GM18951 (cell line): ENCODE results near the gene FGF22.

Experiments used
- POLR2A ChIP-seq: IDR thresholded peaks from 4 replicates; pipeline ENCODE4 v1.6.1; 2011; ENCODE audit warnings: mild to moderate bottlenecking; ENCODE audit not compliant: insufficient read length, insufficient read depth; ENCODE audit errors: extremely low read depth
- in situ Hi-C: fragments of 300-500 bp; cut with MboI; formaldehyde crosslinking; loops from one replicate; pipeline ENCODE4 v1.12.0; 2022; ENCODE audit warnings: low sequenced_read_pairs, mixed read lengths, inconsistent platforms; ENCODE audit not compliant: unreplicated experiment

Gene FGF22

DNA sequence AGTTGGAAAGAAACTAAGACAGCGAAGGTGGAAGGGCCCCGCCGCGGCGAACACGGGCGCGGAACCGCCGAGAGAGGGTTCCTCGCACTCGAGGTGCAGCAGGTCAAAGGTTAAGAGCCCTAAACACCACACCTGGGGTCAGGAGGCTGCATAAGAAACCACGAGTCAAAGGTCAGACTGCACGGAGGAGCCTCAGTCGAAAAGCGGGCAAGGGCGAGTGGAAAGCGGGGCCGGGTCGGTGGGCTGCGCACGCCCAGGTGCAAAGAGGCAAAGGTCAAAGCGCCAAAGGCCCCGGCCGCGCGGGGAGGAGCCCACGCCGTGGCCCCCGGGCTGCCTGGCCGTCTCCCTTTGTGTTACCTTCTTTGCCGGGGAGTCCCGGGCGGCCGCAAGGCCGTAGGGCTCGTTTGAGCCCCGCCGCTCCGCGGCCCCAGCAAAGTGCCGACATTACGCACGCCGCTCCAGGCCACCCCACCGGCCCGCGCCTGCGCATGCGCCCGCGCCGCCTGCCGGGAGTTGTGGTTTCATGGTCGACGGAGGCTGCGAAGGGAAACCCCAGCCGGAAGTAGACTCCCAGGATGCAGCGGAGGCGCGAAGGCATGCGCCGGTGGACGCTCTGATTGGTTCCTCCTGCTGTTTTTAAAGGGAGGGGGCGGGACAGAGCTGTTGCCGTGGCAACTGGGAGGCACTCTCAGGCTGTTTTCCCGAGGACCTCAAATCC lies 6.5 kb upstream of the FGF22 start, which contains the start of gene POLRMT:
Gene POLRMT (minus strand): TSS at position 470 of the 718 bp plus-strand sequence. CDS start 25 bp downstream, at position 445.
- in situ Hi-C loops: no loop called here
- TF ChIP-seq POLR2A: peak; percentile 68

DNA sequence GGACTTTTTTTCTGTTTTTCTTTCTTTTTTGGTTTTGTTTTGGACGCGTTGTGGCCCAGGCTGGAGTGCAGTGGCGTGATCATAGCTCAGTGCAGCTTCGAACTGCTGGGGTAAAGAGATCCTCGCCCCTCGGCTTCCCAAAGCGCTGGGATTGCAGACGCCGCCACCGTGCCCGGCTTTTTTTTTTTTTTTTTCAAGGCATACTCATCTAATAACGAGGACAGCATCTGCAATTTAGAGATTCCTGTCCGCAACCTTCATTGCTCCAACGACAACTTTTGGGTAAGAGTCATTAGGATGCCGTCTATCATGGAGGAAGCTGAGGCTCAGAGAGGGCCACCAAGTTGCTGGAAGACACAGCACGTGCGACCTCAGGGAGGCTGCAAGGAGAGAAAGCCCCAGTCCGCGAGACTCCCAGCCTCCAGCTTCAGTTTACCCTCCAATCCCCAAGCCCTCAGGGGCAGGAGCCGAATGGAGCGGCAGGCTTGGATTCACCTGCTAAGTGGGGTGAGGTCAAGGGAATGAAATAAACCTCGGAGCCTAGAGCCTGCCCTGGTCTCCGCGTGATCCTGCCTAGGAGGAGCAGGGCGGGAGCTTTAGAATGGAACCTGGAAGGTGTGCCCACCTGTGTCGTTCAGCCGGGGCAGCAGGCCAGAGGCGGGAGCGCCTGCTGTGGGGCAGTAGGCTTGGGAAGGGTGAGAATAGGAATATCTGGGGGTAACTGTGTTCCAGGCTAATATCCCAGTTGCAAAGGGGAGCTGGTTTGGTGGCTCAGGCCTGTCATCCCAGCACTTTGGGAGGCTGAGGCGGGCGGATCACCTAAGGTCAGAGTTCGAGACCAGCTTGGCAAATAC lies 5.7 kb upstream of the FGF22 start:
- in situ Hi-C loops: no loop called here
- TF ChIP-seq POLR2A: no peak

DNA sequence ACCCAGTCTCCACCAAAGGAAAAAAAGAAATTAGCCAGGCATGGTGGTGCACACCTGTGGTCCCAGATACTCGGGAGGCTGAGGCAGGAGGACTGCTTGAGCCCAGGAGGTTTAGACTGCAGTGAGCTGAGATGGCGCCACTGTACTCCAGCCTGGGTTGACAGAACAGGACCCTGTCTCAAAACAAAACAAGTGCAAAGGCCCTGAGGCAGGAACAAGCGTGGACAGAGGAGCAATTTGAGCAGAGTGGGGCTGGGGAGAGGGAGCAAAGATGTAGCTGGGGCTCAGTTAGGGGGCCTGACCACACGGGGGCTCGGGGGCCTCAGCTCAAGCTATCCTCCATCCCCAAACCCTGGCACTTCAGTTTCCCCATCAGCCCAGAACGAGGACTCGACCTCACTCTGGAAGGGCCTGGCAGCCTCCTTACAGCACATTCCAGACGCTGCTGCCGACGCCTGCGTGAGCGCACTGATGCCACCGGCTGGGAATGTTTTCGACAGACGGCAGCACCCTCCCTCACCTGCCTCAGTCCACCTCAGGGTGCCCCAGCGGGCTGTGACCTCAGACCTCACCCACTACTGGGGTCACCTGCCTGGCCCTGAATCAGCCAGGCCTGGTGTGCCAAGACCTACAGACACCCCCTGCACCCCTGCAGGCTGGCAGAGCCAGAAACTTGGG lies 4.6 kb upstream of the FGF22 start:
- in situ Hi-C loops: no loop called here
- TF ChIP-seq POLR2A: no peak

DNA sequence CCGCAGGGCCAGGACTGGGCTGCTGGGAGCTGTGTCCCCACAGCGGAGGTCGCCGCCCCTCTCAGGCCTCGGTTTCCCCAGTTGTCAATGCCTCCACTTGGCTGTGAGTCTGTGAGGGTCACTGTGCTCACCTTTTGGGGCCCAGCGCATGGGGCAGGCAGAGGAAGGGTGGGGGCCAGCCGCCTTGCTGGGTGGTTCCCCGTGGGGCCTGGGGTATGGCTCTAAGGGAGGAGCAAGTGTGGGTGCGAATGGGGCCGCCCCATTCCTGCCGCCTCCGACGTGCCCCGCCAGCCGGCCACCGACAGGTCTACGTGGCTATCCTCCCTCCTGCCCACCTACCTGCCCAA lies 800 bp upstream of the FGF22 start:
- TF ChIP-seq POLR2A: no peak
- in situ Hi-C loops: no loop called here

DNA sequence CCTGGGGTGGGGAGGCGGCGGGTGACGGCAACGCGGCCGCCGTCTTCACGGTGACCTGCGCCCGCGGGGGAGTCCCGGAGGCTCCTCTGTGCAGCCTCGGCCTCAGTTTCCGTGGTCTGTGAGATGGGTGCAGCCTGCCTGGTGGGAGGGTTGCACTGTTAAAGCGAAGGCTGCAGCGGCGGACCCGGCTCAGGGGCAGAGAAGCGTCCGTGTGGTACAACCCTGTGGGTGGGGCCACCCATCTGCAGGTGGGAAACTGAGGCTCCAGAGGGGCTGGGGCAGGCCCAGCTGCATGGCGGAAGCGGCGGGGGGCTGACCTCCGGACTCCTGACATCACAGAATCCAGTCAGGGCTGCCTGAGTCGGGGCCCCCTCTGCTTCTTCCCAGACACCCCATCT lies 481 bp downstream of the FGF22 start:
- TF ChIP-seq POLR2A: no peak
- in situ Hi-C loops: no loop called here

DNA sequence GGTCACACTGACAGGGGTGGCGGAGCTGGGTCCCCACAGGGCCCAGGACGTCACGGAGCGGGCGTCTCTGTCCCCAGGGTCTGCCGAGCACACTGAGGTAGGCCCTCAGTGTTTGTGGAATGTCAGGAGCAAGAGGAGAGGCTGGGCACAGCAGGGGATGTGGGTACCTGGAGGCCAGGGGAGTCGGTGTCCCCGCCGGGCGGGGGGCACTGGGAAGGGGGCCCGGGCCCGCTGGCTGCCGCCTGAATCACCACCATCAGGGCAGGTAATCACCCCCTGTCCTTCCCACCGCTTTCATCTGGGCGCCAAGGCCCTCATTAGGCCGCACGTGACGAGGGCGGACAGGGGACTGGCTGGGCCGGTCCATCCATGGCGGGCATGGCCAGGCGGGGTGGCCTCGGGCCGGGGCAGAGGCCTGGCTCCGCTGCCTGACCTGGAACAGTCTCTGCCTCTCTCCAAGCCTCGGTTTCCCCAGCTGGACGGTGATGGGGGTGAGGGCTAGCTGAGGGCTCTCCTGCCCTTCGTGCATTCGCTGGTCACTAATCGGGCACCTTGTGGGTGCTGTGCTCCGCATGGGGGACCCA lies 1.0 kb downstream of the FGF22 start:
- no peak for TF ChIP-seq POLR2A
- in situ Hi-C loops: no loop called here

DNA sequence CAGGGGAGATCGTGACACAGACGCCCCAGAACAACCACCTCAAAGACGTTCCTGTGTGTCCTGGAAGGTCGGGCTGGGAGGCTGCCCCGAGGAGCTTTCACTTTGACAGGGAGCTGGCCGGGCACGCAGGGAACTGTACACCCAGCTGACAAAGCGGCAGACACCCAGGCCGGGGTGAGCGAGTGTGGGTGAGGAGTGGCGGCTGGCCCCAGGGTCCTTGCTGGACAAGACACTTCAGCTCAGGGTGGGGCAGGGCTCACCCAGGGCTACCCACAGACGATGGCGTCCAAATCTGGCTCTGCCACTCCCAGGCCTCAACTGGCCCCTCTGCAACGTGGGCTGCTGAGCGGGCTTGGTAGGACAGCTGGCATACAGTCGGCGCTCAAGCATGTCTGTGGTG lies 2.0 kb downstream of the FGF22 start:
- no peak for TF ChIP-seq POLR2A
- in situ Hi-C loops: no loop called here

DNA sequence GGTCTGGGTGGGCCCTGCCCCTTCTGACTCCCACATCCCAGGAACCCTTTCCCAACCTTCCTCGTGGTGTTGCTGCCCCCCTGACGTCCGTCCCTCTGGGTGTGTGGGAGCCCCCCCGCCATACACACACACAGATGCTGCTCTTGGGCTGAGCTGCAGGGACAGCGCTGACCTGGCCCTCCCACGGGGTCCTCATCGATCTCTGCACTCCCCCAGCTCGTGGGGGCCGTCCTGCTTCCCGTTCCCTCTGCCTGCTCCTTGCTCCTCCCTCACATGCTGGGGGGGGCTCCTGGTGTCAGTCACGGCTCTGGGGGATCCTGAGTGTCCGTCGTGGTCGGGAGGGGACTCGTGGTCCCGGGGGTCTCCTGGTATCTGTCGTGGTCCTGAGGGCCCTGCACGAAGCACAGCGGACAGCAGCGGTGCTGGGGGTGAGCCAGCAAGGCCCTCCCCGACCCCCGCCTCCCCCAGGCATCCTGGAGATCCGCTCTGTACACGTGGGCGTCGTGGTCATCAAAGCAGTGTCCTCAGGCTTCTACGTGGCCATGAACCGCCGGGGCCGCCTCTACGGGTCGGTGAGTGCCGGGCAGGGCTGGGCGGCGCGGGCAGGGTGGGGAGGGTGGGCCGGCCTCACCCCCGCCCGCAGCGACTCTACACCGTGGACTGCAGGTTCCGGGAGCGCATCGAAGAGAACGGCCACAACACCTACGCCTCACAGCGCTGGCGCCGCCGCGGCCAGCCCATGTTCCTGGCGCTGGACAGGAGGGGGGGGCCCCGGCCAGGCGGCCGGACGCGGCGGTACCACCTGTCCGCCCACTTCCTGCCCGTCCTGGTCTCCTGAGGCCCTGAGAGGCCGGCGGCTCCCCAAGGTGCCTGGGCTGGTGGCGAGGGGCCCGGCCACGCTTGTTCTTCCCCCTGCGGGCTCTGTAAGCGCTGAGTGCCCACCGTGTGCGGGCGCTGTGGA lies 3.4 kb downstream of the FGF22 start:
- in situ Hi-C loops: no loop called here
- no peak for TF ChIP-seq POLR2A

DNA sequence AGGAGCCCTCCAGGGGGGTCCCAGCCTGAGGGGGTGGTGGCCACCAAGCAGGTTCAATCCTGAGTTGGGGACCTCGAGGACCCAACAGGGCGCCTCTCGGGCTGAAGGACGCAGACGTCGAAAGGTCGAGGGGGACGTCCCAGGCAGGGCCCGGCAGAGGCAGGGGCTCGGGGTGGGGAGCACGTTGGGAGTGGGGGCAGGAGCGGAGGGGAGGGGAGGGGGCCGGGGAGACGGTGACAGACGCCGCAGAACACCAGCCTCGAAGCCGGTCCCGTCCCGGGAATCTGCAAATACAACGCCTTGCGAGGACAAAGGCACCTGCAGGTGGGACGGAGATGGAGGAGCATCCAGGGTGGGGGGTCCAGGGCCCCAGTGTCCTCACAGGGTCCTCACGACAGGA lies 4.1 kb downstream of the FGF22 start:
- no peak for TF ChIP-seq POLR2A
- in situ Hi-C loops: no loop called here

DNA sequence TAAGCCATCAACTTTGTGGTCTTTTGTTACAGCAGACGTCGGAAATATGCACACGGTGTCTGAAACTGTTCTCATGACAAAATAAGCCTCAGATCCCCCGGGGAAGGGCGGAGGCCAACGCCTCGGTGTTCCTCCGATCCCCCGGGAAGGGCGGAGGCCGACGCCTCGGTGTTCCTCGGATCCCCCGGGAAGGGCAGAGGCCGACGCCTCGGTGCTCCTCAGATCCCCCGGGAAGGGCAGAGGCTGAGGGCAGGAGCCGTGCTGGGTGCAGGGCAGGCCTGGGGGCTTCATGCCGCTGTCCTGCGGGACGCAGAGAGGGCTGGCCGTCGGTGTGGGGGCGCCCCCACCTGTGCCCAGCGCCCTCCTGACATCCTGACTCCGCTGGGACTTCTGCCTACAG lies 4.7 kb downstream of the FGF22 start:
- TF ChIP-seq POLR2A: no peak
- in situ Hi-C loops: no loop called here

DNA sequence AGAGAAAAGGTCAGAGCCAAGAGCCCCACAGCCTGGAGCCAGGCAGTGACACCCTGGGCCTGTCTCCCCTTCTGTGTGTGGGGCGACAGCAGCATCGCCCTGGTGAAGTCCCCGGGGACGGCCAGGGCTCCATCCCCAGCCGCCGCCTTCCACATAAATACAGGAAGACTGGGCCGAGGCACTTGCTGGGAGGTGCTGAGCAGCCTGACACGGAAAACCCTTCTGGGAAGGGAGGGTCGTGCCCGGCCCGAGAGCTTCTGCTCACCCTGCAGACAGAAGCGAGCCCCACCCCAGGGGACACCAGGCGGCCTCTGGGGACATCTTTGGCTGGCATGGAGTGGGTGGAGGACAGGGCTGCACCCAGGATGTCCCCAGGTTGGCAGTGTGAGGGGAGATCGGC lies 5.1 kb downstream of the FGF22 start:
- in situ Hi-C loops: no loop called here
- TF ChIP-seq POLR2A: no peak
